NCI-H510A treated with DMSO at 0.1 percent for 48 hours (cell line): ENCODE measurements around the gene STK32A.

Experiments
- DNase-seq: peaks from one replicate; lab custom pipeline; 2025; lab: John Stamatoyannopoulos, UW

STK32A gene

GRCh38 chr5:147426640-147427327, 192.0 kb downstream of the STK32A start:
- no peak for DNase-seq

GRCh38 chr5:147427521-147428401, 192.9 kb downstream of the STK32A start:
- DNase-seq, result no peak

- no peak for DNase-seq
Observed at GRCh38 chr5:147430628-147431027, 195.8 kb downstream of the STK32A start.

GRCh38 chr5:147431586-147431985, 196.8 kb downstream of the STK32A start:
- no peak for DNase-seq

- DNase-seq, result no peak
Observed at GRCh38 chr5:147432323-147432722, 197.5 kb downstream of the STK32A start.

DNA sequence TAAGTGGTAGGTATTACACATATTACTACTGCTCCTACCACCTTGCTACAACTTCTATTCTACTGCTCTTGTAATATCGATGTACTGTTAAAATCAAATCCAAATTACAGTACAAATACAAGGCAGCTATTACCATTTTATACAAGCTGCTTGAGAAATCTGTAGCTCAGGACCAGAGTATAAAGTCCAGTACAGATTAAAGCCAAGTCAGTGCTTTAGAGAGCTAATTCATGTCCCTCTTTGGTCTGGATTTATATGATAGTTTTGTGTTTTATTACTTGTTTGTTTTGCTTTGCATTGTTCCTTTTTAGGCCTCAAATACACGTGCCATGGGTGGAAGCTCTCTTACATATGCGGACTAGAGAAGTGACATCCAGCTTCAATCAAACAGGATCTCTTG, 199.2 kb downstream of the STK32A start:
- no peak for DNase-seq

- no peak for DNase-seq
Observed at GRCh38 chr5:147436596-147436995, 201.8 kb downstream of the STK32A start.

- DNase-seq, result no peak
Observed at GRCh38 chr5:147437161-147437596, 202.4 kb downstream of the STK32A start.
